Ureter (tissue), 1 donor: ENCODE data around the gene ZYX. TPM values are rescaled to one million over a fixed set of nuclear protein-coding genes. Genes with fewer than 3 reads are reported as not detected.
"Not testable (repeated sequence)": the region's sequence is repeated elsewhere in the genome, so short reads cannot be mapped to it uniquely, and the experiment has no call there.

ENCODE experiments used
- DNase-seq: peaks from one replicate; pipeline ENCODE4 v3.0.0-alpha.2; 2020; ENCODE audit warnings: low spot score
- total RNA-seq: library from RNA; stranded (reverse); gene quantifications from one replicate; pipeline ENCODE4 v1.2.4, GENCODE V29; 2023
- donor health status: DM: yes; HTN: yes; CAD: no.

ZYX gene
- total RNA-seq, 1 donor from 2014 or later = 169 TPM

DNA sequence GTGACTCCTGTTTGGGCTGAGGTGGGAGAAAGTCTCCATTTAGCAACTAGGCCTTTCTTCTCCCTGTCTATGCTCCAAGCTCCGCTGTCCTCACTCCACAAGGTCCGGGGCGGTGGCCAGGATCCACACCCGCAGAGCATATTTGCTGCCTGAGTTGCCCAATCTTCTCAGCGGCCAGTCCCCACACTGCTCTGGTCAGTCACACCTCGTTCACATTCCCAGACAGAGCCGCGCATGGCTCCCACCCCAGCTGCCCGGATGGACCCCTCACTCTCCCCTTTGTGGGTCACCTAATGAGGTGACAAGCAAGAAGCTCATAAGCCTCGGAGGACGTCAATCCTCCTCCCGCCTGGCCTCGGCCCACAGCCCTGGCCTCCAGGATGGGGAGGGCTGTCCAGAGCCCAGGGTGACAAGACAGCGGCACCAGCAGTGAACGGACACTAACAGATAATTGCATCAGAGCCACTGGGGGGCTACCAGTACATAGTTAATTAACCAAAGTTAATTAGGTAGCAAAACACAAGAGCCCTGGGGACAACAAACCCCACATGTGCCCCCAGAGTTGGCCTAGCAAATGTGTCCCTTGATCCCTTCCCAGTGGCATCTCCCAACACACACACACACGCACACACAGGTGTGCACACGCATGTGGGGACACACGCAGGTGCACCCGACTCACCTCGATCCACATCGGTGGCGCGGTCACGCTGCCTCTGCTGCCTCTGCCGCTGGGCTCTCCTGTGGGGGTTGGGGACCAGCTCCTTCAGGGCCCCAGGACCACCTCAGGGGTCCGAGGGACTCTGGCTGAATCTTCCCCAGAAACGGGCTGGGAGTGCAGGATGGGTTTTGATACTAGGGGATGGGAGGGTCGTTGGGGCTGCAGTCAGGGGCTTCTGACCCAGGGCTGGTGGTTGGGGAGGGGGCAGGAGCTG lies 15.7 kb downstream of the ZYX start:
- DNase-seq = no peak

GRCh38 chr7:143397710-143398530 lies 16.8 kb downstream of the ZYX start:
- no peak for DNase-seq

DNA sequence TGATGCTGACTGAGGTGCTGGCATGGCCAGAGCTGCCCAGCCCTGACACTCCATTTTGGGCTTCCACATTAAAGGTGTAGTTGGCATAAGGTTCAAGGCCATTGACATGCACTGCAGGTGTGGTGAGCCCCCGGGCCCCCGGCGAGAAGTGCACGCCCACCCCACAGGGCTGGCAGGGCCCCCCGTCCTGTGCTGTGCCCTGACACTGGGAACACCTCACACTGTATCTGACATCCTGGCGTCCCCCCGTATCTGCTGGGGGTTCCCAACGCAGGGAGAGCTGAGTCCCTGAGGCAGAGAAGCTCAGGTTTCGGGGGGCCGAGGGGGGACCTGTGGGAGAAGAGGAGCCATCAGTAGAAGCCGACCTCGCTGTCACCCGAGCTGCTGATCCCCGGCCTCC lies 17.5 kb downstream of the ZYX start:
- DNase-seq = no peak

DNA sequence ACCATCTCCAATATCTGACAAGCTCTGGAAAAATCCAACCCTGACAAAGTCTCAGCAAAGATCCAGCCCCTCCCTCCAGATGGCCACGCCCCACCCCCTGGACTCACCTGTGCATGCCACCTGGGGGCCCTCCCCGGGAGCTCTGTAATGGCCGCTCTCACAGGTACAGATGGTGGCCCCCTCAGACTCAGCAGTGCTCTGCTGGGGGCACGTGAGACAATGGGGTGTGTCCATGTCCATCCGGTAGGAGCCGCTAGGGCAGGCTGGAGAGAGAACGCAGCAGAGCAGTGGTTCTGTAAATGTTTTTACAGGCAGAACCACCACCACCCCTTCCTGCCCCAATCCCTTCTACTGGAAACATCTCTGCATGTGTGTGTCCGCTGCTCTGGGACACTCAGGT lies 18.0 kb downstream of the ZYX start:
- DNase-seq = no peak

DNA sequence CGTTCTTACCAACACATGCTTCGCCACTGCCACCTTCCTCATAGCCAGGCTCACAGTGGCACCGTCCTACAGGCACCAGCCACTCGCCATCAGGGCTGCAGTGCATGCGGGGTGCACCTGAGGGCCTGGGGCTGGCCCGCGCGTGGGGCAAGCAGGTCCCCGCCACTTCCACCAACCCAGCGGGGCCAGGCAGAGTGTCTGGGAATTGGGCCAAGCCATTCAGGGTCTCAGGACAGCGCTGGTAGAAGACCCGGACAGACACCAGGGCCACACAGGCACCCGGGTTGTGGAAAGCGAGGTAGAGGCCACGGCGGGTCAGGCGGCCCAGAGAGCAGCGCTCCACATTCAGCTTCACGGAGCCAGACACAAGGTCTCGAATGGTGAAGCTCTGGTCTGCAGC lies 18.5 kb downstream of the ZYX start:
- no peak for DNase-seq

DNA sequence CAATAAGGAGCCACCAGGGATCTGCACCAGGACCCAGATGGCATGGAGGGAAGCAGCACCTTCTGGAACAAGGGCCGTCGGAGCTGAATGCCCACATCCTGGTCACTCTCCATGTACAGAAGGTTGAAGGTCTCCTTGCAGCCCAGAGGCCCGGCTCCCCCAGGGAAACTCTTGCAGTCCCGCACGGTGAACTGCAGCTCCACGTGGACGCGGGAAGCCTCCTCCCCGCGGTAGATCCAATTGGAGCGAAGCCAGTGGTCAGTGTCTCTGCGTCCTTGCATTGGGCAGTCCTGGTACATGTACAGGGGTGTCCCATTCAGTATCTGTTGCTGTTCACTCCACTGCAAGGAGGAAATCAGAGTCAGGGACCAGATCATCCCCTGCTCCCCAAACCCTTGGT lies 20.1 kb downstream of the ZYX start:
- DNase-seq = no peak

DNA sequence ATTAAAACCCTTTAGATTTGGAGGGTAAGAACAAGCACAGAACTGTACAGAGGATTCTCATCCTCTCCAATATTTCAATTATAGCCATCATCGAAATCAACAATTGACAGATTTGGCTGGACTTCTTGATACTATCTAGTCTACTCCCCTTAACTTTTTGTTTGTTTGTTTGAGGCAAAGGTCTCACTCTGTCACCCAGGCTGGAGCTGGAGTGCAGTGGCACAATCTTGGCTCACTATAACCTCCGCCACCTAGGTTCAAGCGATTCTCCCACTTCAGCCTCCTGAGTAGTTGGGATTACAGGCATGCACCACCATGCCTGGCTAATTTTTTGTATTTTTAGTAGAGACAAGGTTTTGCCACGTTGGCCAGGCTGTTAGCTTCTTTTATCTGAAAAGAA lies 21.1 kb downstream of the ZYX start:
- not testable (repeated sequence) for DNase-seq

DNA sequence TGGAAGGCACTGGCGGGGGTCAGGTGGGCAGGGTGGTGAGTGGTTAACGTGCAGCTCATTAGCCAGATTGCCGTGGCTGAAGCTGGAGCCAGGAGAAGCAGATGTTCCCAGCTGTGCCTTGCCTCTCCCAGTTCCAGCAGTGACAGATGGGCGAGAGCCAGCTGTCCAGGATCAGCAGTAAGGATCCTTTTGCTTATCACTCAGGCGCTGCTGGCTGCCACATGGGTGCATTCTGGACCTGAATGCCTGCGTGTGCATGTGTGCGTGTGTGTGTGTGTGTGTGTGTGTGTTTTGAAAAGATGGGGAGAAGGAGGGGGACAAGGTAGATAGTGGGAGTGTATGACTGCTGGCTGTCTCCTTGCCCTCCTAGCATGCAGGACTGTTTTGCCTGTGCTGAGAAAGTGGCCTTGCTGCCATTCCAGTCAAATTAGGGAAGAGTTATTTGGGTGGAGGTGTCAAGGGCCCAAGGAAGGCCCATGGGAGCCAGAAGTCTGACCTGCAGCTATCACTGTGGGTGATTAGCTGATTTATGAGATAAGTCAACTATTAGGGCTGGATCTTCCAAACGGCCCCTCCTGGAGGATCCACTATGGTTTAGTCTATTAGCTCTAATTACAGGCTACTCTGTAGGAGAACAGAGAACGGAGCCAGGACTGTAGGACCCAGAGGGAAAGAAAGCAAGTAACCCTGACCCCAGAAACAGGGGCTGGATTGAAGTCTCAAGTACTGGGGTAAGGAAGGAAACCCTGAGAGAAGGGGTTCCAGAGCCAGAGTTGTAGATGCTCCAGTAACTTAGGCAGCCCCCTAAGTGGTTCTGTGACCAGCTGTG lies 24.2 kb downstream of the ZYX start:
- DNase-seq = no peak

DNA sequence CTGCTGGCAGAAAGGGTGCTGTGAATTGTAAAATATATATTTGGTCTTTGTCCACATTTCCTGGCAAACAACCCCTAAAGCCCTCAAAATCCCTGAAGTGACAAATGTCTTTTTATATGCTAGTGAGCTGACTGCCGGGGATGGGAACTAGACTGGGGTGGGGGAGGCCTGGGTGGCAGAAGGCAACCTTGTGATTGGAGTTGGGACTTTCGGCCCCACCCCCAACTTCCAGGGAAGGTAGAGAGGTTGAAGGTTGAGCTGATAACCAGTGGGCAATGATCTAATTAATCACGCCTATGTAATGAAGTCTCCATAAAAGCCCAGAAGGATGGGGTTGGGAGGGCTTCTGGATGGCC lies 24.8 kb downstream of the ZYX start:
- DNase-seq = no peak

- no peak for DNase-seq
These were observed 26.4 kb downstream of the ZYX start for GRCh38 chr7:143407287-143408251.

GRCh38 chr7:143408252-143408685 lies 27.1 kb downstream of the ZYX start:
- no peak for DNase-seq

- no peak for DNase-seq
These were observed 27.8 kb downstream of the ZYX start, which contains the start of gene EPHA1 for GRCh38 chr7:143408686-143409561. TSS of gene EPHA1 (minus strand) at chr7:143408856. CDS start at chr7:143408805, 51 bp downstream.

DNA sequence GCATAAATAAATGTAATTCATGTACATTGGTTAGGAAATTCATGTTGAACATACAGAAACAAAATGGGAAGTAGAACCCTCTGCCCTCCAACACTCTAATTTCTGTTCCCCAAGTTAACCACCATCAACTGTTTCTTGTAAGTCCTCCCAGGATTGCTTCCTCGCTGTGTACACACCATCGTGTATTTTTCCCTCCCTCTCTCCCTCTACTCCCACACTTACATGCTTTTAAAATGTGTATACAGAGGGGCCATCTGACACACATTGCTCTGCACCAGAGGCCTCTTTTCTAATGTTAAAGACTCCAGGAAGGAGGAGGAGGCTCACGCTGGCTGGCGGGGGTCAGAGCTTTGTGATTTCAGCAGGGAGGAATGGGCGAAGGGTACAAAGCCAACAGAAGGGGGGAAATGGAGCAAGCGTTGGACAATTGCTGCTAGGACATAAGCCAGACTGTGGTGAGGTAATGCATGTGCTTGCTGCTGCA lies 29.4 kb downstream of the ZYX start:
- no peak for DNase-seq

DNA sequence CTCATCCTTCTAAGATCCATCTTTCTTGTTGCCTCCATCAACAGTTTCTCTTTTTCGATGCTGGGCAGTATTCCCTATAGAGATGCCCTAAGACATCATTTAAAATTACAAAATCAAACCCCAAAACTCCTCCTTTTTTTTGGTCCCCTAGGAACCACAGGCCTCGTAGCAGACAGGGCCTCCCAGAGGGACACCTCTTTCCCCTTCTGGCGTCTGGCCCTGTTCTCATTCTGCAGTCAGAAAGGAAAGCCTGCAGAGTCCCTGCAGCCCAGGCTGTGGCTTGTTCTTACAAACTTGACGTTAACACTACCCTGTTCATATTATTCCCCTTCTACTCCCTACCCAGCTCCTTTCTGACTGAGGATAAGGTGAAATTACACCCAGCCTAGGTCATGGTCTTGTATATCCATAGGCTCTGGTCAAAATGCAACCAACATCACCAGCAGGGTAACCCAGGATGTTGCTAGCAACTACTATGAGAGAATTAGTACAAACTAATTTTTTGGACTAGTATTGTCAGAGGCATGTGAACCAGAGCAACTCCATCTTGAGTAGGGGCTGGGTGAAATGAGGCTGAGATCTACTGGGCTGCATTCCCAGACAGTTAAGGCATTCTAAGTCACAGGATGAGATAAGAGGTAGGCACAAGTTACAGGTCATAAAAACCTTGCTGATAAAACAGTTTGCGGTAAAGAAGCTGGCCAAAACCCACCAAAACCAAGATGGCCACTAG lies 31.0 kb downstream of the ZYX start:
- DNase-seq = no peak

DNA sequence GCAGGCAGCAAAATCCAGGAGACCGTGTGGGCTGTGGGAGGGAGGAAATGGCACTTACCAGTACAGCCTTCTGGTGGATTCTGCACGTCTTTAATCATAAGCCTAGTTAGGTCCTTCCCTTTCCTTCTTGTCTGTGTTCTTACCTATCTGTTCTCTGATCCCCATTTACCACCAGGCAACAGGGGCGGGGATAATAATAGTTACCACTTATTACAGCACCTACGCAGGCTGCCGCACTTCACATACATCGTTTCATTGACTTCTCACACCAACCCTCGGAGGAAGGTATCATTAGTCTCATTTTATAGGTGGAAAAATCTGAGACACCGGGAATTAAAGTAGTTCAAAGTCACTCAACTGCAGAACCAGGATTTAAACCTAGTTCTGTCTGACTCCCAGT lies 32.0 kb downstream of the ZYX start:
- DNase-seq = no peak

DNA sequence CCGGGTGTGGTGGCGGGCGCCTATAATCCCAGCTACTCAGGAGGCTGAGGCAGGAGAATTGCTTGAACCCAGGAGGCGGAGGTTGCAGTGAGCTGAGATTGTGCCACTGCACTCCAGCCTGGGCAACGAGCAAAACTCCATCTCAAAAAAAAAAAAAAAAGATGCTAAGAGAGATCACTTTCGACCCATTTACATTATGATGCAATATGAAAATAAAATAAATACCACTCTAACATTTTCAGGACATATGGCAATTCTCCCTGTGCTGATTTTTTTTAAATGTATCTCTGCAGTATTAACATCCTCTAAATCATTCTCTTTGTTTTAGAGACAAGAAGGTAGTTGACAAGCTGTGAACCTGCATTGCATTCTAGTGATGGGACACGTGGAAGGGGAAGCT lies 34.1 kb downstream of the ZYX start:
- not testable (repeated sequence) for DNase-seq

GRCh38 chr7:143415742-143416397 lies 34.7 kb downstream of the ZYX start:
- no peak for DNase-seq

DNA sequence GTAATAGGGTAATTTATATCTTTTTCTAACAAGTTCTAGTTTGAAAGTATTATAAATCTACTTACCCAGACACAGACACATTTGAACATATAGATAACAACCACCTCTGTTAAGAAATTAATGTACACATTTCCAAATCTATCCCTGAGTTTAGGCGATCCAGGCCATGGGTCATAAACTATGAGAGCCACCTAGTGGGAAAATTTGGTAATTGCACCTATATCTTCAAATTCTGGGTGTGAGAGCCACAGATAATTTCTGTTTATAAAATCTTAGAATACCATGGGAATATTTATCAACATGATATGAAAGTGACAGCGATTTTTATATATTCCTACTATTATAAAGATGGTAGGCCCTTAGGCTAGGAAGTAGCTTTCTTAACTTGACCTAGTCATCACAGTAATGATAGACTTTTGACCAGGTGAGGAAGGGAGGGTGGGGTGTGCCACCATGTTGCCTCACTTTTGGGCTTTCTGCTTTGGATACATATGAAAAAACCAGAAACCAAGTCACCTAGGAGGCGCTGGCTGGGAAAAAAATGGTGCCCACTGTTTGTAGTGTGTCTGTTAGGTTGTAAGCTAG lies 35.5 kb downstream of the ZYX start:
- no peak for DNase-seq
